ENCODE data around the gene CD79A.

Gene CD79A

GRCh38 chr19:41926028-41926762, 49.1 kb downstream of the CD79A start:
- ChIA-PET CTCF (no interaction called here), POLR2A (no interaction called here)
- no peak for TF ChIP-seq CTCF (IDR thresholded peaks at IDR 0.05; ENCODE audit: control extremely low read depth, extremely low read depth, low read depth, missing control alignments)
- DNase-seq (ENCODE audit: extremely low spot score) = no peak

- ChIA-PET CTCF (interaction anchor here (1.4 to 1.8 kb wide), 3 partner anchors 10 to 58 kb away, joined by 3 to 7 read pairs (median 4); no protein-coding TSS in a partner anchor), POLR2A (interaction anchor here (1.1 kb wide), 1 partner anchor 40 kb away, joined by 4 read pairs; no protein-coding TSS in a partner anchor)
- DNase-seq (ENCODE audit: extremely low spot score) = no peak
- TF ChIP-seq CTCF (IDR thresholded peaks at IDR 0.05; ENCODE audit: control extremely low read depth, extremely low read depth, low read depth, missing control alignments) = no peak
Observed at GRCh38 chr19:41926763-41927496, 49.9 kb downstream of the CD79A start.

- CTCF ChIA-PET = interaction anchor here (0.6 to 3.1 kb wide), 5 partner anchors 10 to 59 kb away, joined by 3 to 16 read pairs (median 4); partner anchors contain the start of gene RABAC1
- POLR2A ChIA-PET = interaction anchor here (1.1 kb wide), 1 partner anchor 41 kb away, joined by 4 read pairs; no protein-coding TSS in a partner anchor
- DNase-seq (ENCODE audit: extremely low spot score) = no peak
Observed at GRCh38 chr19:41927497-41928192, 50.6 kb downstream of the CD79A start.

GRCh38 chr19:41928221-41928683, 51.2 kb downstream of the CD79A start, which contains the start of gene ERFL:
TSS of gene ERFL (minus strand) at chr19:41928449. CDS start at chr19:41912919, 15,530 bp downstream.
- TF ChIP-seq CTCF (IDR thresholded peaks at IDR 0.05; ENCODE audit: control extremely low read depth, extremely low read depth, low read depth, missing control alignments) = peak; percentile 18
- CTCF ChIA-PET = interaction anchor here (0.6 to 3.1 kb wide), 5 partner anchors 9 to 59 kb away, joined by 3 to 16 read pairs (median 4); partner anchors contain the start of gene RABAC1
- POLR2A ChIA-PET = interaction anchor here (1.1 kb wide), 1 partner anchor 41 kb away, joined by 4 read pairs; no protein-coding TSS in a partner anchor
- no peak for DNase-seq (ENCODE audit: extremely low spot score)

More at GRCh38 chr19:41927497-41928192, 50.6 kb downstream of the CD79A start:
- no peak for TF ChIP-seq CTCF (IDR thresholded peaks at IDR 0.05; ENCODE audit: control extremely low read depth, extremely low read depth, low read depth, missing control alignments)

GRCh38 chr19:41928754-41929535, 51.9 kb downstream of the CD79A start:
- no peak for TF ChIP-seq CTCF (IDR thresholded peaks at IDR 0.05; ENCODE audit: control extremely low read depth, extremely low read depth, low read depth, missing control alignments)
- POLR2A ChIA-PET = no interaction called here
- CTCF ChIA-PET = interaction anchor here (0.9 to 6.2 kb wide), 8 partner anchors 8 to 60 kb away, joined by 3 to 35 read pairs (median 4); partner anchors contain the start of gene RABAC1
- DNase-seq (ENCODE audit: extremely low spot score) = no peak
